ENCODE data around the gene TPP2.

Gene TPP2

DNA sequence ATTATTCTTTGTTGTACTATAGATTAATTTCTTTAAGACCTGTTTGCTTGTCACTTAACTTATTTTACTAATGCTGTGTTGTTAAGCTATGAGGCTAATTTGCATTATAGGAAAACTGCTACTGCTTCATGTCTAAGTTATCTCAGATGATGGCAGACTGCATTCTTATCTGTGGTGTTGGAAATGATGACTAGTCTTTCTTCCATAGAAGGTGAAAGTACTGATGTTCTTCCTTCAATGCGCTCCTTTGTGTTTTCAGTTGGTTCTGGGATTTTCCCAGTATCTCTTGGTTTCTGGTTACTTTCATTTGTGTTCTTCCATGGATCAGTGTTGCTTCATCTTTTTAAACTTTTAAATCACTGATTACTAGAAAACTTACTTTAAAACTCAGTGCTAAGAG lies 46.9 kb downstream of the TPP2 start:
- TF ChIP-seq, protein P1, sequence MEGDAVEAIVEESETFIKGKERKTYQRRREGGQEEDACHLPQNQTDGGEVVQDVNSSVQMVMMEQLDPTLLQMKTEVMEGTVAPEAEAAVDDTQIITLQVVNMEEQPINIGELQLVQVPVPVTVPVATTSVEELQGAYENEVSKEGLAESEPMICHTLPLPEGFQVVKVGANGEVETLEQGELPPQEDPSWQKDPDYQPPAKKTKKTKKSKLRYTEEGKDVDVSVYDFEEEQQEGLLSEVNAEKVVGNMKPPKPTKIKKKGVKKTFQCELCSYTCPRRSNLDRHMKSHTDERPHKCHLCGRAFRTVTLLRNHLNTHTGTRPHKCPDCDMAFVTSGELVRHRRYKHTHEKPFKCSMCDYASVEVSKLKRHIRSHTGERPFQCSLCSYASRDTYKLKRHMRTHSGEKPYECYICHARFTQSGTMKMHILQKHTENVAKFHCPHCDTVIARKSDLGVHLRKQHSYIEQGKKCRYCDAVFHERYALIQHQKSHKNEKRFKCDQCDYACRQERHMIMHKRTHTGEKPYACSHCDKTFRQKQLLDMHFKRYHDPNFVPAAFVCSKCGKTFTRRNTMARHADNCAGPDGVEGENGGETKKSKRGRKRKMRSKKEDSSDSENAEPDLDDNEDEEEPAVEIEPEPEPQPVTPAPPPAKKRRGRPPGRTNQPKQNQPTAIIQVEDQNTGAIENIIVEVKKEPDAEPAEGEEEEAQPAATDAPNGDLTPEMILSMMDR (IDR thresholded peaks at IDR 0.05): no peak

DNA sequence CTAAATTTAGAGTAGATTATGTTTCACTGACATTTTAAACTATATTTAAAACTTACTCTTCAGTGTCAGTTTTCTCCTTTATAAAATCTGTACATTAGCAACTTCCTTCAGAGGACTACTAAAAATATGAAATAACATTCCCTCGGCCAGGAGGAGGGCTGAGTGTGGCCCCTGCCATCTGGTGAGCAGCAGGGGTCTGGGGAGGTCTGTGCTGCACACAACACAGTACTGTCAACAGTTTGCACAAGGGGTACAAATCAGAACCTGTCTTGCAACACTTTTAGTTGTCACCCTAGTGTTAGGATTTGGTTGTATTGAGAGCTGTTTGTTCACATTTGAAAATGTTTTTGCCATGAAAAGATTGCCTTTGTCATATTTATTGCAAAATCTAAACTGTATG lies 48.9 kb downstream of the TPP2 start:
- TF ChIP-seq, protein P1 (IDR thresholded peaks at IDR 0.05): no peak

DNA sequence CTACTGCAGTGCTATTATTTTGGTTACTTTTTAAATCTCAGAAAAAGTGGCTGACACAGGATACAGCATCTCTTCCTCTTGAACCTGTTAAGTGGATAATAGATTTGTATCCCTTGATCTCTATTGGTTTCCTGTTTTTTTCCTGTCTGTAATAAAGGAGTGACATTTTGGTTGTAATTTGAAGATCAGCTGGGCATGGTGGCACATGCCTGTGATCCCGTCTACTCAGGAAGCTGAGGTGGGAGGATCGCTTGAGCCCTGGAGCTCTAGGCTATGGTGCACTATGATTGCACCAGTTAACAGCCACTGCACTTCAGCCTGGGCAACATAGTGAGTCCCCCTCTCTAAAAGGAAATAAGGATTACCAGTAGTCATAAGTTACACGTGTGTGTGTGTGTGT lies 51.3 kb downstream of the TPP2 start:
- TF ChIP-seq, protein P1 (IDR thresholded peaks at IDR 0.05): no peak

DNA sequence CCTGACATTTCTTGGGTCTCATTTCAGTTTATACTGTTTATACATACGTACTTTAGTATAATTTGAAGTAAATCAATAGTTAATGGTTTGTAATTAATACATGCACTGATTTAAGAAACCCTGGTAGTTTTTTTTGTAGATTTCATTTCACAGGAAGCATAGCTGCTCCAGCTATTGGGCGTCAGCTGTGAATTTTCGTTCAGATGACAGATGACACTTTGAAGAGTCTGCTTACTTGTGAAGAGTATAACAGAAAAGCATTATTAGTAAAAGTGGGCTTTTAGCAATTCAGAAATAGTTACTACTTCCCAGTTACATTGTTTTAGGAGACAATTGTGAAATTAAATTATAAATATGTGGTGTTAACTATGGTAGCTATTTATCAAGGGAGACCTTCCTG lies 53.7 kb downstream of the TPP2 start:
- TF ChIP-seq, protein P1 (IDR thresholded peaks at IDR 0.05): no peak

DNA sequence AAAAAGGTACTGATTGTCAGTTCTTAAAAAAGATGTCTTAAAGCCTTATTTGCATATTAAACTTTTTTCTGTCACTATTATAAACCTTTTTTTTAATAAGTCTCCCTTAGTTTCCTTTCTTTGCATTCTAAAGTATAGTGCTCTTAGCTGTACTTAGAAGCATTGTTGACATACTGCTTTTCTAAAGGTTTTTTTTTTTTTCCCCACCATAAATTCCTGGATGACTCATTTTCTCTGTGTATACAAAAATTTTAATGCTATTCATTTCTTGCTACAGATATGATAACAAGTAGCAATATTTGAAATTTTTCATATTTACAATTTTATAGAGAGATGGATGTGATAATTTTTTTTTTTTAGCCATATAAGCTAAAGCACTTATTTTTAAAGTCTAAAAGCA lies 54.6 kb downstream of the TPP2 start:
- TF ChIP-seq, protein P1 (IDR thresholded peaks at IDR 0.05): no peak

DNA sequence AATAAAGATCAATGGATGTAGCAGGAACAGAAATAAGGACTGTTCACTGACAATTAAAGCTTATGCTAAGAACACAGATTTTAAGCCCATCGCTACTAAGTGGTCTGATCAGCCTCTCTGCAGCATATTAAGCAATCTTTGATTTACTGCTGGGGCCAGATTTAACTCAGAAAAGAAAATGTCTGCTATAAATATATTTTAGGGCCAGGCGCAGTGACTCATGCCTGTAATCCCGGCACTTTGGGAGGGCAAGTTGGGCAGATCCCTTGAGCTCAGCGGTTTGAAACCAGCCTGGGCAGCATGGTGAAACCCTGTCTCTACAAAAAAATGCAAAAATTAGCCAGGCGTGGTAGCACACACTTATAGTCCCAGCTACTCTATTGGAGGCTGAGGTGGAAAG lies 55.1 kb downstream of the TPP2 start:
- TF ChIP-seq, protein P1 (IDR thresholded peaks at IDR 0.05): no peak

DNA sequence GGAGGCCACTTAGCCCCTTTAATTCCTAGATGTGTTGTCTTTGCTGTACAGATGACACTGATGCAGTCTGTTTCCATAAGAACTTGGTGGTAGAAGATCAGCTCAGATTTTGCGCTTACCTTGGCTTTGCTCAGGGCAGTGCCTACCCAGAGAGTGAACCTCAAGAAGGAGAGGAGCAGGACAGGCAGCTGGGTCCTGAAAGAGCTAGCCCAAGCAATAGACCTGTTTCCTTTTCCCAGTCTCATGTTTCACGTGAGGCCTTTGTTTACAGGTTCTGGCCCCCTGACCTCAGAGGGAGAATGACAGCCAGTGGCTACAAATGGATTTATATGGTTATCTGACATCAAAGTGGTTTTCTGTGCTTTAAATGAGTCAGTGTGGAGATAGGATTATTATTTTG lies 58.0 kb downstream of the TPP2 start:
- TF ChIP-seq, protein P1 (IDR thresholded peaks at IDR 0.05): no peak

DNA sequence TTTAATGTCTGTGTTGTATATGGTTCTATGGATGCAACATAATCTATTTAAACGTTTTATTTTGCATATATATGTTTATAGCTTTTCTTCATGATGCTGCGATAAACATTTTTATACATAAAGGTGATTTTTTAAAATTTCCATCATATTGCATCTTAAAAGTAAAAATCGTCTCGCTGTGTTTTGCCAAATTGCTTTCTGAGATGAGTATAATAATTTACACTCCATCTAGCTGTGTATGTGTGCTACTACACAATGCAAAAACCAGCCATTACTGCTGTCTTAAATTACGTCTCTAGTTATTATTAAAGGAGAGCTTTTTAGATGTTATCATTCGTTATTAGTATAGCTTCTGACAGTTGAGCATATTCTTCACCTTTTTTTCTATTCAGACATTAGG lies 60.8 kb downstream of the TPP2 start:
- TF ChIP-seq, protein P1 (IDR thresholded peaks at IDR 0.05): peak; percentile 45
